MG63 (cell line): ENCODE measurements around the gene CCT6B. TPM values are rescaled to one million over a fixed set of nuclear protein-coding genes. Genes with fewer than 3 reads are reported as not detected.
"Not testable (repeated sequence)": the region's sequence is repeated elsewhere in the genome, so short reads cannot be mapped to it uniquely, and the experiment has no call there.

Experiments used
- DNase-seq: peaks from one replicate; pipeline ENCODE4 v3.0.0-alpha.2; 2020
- H3K27me3 ChIP-seq: fragments of 250-450 bp; sonication (Bioruptor Pico); 2 replicates; pipeline ENCODE4 v1.5.1; 2020; ENCODE audit warnings: mild to moderate bottlenecking, moderate library complexity
- H3K36me3 ChIP-seq: fragments of 250-450 bp; sonication (Bioruptor Pico); 2 replicates; pipeline ENCODE4 v1.5.1; 2020; ENCODE audit warnings: mild to moderate bottlenecking, moderate library complexity
- H3K4me3 ChIP-seq: fragments of 250-450 bp; sonication (Bioruptor Pico); 2 replicates; pipeline ENCODE4 v1.5.1; 2020; ENCODE audit warnings: mild to moderate bottlenecking, moderate library complexity
- H3K9me3 ChIP-seq: fragments of 250-450 bp; sonication (Bioruptor Pico); 2 replicates; pipeline ENCODE4 v1.5.1; 2020; ENCODE audit warnings: mild to moderate bottlenecking, moderate library complexity
- total RNA-seq: library from RNA; depleted of rRNA; stranded (reverse); fragments of >200 nt; shearing (Covaris generic); gene quantifications from 2 replicates; pipeline ENCODE4 v1.2.3, GENCODE V29; 2014; ENCODE audit warnings: low replicate concordance

The CCT6B gene
- total RNA-seq, 1 experiment from 2014 or later: not detected

- no peaks in the 10 kb centered on the region for H3K27me3 ChIP-seq
- H3K4me3 ChIP-seq: no peak overlapping the region
- peaks cover 79% of the 10 kb centered on the region for H3K36me3 ChIP-seq
These were observed 27.4 kb upstream of the CCT6B start for GRCh38 chr17:34988644-34989043.

GRCh38 chr17:34987232-34987631, 26.0 kb upstream of the CCT6B start:
- Histone ChIP-seq H3K9me3 (no peaks in the 10 kb centered on the region), H3K4me3 (no peak overlapping the region), H3K36me3 (peaks cover 72% of the 10 kb centered on the region), H3K27me3 (no peaks in the 10 kb centered on the region)
- DNase-seq: no peak

More at GRCh38 chr17:34988644-34989043, 27.4 kb upstream of the CCT6B start:
- no peaks in the 10 kb centered on the region for H3K9me3 ChIP-seq
- no peak for DNase-seq

GRCh38 chr17:34981538-34982241, 20.4 kb upstream of the CCT6B start:
- peaks cover 32% of the 10 kb centered on the region for H3K36me3 ChIP-seq
- H3K9me3 ChIP-seq: no peaks in the 10 kb centered on the region
- no peaks in the 10 kb centered on the region for H3K27me3 ChIP-seq
- peak overlapping the region; percentile 96 for H3K4me3 ChIP-seq
- no peak for DNase-seq

DNA sequence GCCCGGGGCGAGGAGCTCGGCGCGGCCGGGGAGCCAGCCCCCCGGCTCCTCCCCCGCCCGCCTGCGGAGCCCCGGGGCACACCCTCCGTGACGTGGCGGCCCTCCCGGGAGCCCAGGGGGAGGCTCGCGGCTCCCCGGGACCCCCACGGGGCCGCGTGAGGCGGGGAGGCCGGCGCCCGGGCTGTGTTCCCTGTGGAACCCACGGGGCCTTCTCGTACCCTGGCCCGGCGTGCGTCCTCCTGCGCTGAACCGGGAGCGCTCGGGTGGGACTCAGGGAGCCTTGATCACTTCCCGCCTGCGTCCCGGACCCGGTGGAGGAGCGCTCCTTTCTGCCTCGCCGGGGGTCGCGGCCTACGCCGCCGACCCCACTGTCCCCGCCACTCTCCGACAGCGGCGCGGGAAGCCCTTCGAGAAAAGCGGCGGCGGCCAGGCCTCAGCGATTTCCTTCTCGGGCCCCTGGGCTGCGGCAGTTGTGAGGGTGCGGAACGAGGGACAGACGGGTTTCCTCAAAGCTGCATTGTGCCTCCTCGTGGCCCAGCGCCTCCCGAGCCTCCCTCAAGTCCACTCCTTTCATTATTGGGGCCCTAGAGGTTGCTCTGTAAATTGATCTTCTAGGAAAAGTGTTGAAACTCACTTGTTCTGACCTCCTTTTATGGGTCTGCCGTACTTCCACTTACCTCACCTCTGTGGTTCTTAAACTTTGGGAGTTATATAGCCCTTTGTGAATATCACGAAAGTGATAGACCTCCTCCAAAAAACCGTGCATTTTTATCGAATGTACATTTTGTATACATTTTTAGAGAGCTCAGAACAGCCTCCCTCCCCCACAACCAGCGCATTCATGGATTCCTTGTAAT, 19.6 kb upstream of the CCT6B start:
- H3K9me3 ChIP-seq: no peaks in the 10 kb centered on the region
- DNase-seq: peak; percentile 81
- peaks cover 24% of the 10 kb centered on the region for H3K36me3 ChIP-seq
- peak overlapping the region; percentile 96 for H3K4me3 ChIP-seq
- H3K27me3 ChIP-seq: no peaks in the 10 kb centered on the region

- DNase-seq: peak; percentile 96
- peaks cover 19% of the 10 kb centered on the region for H3K36me3 ChIP-seq
- H3K9me3 ChIP-seq: no peaks in the 10 kb centered on the region
- peak within 1 kb of the TSS; percentile 96 for H3K4me3 ChIP-seq
- H3K27me3 ChIP-seq: no peaks in the 10 kb centered on the region
These were observed 19.1 kb upstream of the CCT6B start, which contains the start of gene LIG3 for GRCh38 chr17:34980353-34980680. Gene LIG3 (plus strand): TSS chr17:34980512. CDS start chr17:34983006, 2,494 bp downstream.

DNA sequence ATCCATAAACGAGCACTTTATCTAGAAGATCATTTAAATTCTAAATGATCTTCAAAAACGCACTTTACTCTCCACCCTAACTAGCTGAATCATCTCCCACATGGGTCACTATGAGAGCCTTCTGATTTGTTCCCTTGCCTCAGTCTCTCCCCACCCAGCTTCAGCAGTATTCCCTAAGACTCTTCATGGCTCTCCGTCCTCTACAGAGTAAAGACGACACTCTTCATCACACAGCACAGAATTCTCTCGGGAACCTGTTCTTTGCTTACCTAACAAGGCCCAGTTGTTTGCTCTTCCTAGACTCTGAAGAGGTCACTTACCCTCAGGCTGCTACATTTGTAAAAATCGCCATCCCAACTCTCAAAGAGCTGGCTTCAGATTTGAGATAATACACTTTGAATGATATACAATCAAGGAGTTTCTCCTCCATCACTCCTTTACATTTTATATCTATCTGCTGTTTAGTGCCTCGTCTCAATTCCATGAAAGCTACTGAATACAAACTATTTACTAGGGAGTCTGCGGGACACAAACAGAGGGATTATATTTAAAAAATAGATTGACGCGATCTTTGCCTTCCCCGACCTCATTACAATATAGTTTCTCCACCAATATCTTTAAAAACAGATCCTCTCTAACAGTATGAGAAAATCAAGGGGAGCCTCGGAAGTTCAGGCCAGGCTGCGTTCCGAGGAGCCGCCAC, 18.5 kb upstream of the CCT6B start:
- peak overlapping the region; percentile 96 for H3K4me3 ChIP-seq
- no peak for DNase-seq
- no peaks in the 10 kb centered on the region for H3K9me3 ChIP-seq
- H3K36me3 ChIP-seq: peaks cover 14% of the 10 kb centered on the region
- no peaks in the 10 kb centered on the region for H3K27me3 ChIP-seq

- Histone ChIP-seq H3K9me3 (no peaks in the 10 kb centered on the region), H3K36me3 (peaks cover 13% of the 10 kb centered on the region), H3K27me3 (no peaks in the 10 kb centered on the region), H3K4me3 (no peak overlapping the region)
- DNase-seq: no peak
These were observed 17.9 kb upstream of the CCT6B start for GRCh38 chr17:34979153-34979552.

- Histone ChIP-seq H3K4me3 (no peak overlapping the region), H3K27me3 (no peaks in the 10 kb centered on the region), H3K9me3 (no peaks in the 10 kb centered on the region), H3K36me3 (no peaks in the 10 kb centered on the region)
- no peak for DNase-seq
These were observed 13.8 kb upstream of the CCT6B start for GRCh38 chr17:34974794-34975785.

DNA sequence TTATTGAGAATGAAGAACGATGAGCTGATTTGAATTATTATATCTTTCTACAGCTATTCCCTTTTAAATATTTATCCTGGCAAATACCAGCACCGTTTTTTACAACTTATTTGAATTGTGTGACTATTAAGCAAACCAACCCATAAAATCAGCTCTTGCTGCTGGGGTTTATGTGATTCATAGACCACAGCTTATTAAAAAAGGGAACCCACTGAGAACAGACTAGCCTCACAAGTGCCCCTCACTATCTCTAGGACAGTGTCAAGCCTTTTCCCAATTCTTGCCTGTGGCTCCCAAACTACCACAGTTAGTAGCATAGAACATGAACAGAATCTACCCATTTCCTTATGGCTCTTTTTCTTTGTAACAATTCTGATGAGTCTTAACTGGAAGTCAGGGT, 12.9 kb upstream of the CCT6B start:
- DNase-seq: no peak

DNA sequence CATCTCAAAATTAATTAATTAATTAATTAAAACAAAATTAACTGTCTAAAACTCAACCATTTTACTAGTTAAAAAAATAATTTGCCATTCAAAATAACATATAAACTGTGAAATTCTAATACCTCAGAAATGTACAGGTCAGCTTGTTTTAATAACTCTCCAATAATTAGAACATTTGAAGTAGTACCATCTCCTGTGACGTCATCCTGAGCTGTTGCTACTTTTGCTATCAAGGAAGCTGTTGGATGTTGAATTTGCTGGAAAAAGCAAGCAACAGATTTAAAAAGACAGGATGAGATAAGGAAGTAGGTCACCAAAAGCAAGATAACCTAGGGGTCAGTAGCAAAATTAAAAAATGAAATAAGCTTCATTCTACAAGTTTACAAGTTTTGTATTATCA, 2.8 kb downstream of the CCT6B start:
- Histone ChIP-seq H3K9me3 (no peaks in the 10 kb centered on the region), H3K4me3 (no peak overlapping the region), H3K27me3 (no peaks in the 10 kb centered on the region), H3K36me3 (peaks cover 11% of the 10 kb centered on the region)
- no peak for DNase-seq

More for the DNA sequence above, 12.9 kb upstream of the CCT6B start:
- H3K36me3 ChIP-seq: no peaks in the 10 kb centered on the region
- no peaks in the 10 kb centered on the region for H3K27me3 ChIP-seq
- no peak overlapping the region for H3K4me3 ChIP-seq
- no peaks in the 10 kb centered on the region for H3K9me3 ChIP-seq

- H3K27me3 ChIP-seq, DNase-seq, H3K36me3 ChIP-seq, H3K9me3 ChIP-seq, H3K4me3 ChIP-seq: not testable (repeated sequence)
These were observed 10.5 kb downstream of the CCT6B start for GRCh38 chr17:34950780-34951179.

- H3K27me3 ChIP-seq: peaks cover 3% of the 10 kb centered on the region; the same call in 1 of the 2 replicates
- H3K36me3 ChIP-seq: no peaks in the 10 kb centered on the region
- H3K4me3 ChIP-seq: no peak overlapping the region
- no peaks in the 10 kb centered on the region for H3K9me3 ChIP-seq
- DNase-seq: no peak
These were observed 31.0 kb downstream of the CCT6B start for GRCh38 chr17:34930283-34930682.

- H3K9me3 ChIP-seq: no peaks in the 10 kb centered on the region
- no peak overlapping the region for H3K4me3 ChIP-seq
- no peak for DNase-seq
- H3K27me3 ChIP-seq: no peaks in the 10 kb centered on the region; the same call in 1 of the 2 replicates
- no peaks in the 10 kb centered on the region for H3K36me3 ChIP-seq
These were observed 34.6 kb downstream of the CCT6B start for GRCh38 chr17:34926661-34927060.

DNA sequence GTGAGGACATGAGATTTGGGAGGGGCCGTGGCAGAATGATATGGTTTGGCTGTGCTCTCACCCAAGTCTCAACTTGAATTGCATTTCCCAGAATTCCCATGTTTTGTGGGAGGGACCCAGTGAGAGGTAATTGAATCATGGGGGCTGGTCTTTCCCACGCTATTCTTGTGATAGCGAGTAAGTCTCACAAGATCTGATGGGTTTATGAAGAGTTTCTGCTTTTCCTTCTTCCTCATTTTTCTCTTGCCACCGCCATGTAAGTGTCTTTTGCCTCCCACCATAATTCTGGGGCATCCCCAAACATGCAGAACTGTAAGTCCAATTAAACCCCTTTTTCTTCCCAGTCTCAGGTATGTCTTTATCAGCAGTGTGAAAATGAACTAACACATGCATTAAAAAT, 40.6 kb downstream of the CCT6B start:
- DNase-seq: no peak
- no peaks in the 10 kb centered on the region for H3K36me3 ChIP-seq
- no peaks in the 10 kb centered on the region for H3K9me3 ChIP-seq
- no peaks in the 10 kb centered on the region for H3K27me3 ChIP-seq
- H3K4me3 ChIP-seq: no peak overlapping the region

- no peak for DNase-seq
- Histone ChIP-seq H3K4me3 (no peak overlapping the region), H3K9me3 (no peaks in the 10 kb centered on the region), H3K36me3 (no peaks in the 10 kb centered on the region), H3K27me3 (no peaks in the 10 kb centered on the region)
These were observed 43.9 kb downstream of the CCT6B start for GRCh38 chr17:34917381-34917780.

DNA sequence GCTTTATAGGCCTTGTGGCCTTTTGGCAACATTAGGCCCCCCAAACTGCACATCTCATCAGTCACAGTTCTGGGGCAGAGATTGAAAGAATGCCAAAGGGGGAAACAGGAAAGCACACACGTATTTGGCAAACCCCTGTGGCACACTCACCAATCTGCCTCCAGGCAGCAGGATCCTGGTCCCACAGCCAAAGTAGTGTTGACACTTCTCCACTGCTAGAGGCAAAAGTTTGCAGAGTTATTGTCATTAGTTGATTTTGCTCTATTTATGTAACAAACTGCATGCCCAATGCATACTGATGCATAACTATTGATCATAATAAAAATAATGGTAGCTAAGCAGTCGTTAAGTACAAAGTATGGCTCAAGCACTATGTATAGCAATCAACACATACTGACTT, 45.1 kb downstream of the CCT6B start:
- no peak for DNase-seq
- Histone ChIP-seq H3K9me3 (no peaks in the 10 kb centered on the region), H3K27me3 (no peaks in the 10 kb centered on the region), H3K4me3 (no peak overlapping the region), H3K36me3 (no peaks in the 10 kb centered on the region)
